ENCODE data around the gene ARHGEF28.

GRCh38 chr5:73962801-73963425 lies 336.9 kb downstream of the ARHGEF28 start:
- TF ChIP-seq SP1 (IDR thresholded peaks at IDR 0.05) (no peak), SP1 (CRISPR knock-in tag; IDR thresholded peaks at IDR 0.05) (no peak), POLR2AphosphoS5 (IDR thresholded peaks at IDR 0.05; ENCODE audit: low read depth, low read length) (no peak), CTCF (CRISPR knock-in tag; IDR thresholded peaks at IDR 0.05) (no peak), ZNF274 (CRISPR knock-in tag; IDR thresholded peaks at IDR 0.05) (no peak), ZNF232 (CRISPR knock-in tag; IDR thresholded peaks at IDR 0.05; ENCODE audit: borderline replicate concordance) (no peak), NFE2 (CRISPR knock-in tag; IDR thresholded peaks at IDR 0.05) (no peak), CEBPB (IDR thresholded peaks at IDR 0.05; ENCODE audit: borderline replicate concordance, low read depth, low read length) (no peak), FOXA1 (IDR thresholded peaks at IDR 0.05) (no peak), FOXA1 (CRISPR knock-in tag; IDR thresholded peaks at IDR 0.05) (no peak), NONO (IDR thresholded peaks at IDR 0.05) (no peak), NONO (CRISPR knock-in tag; conservative IDR thresholded peaks at IDR 0.05) (no peak), UBTF (CRISPR knock-in tag; IDR thresholded peaks at IDR 0.05) (no peak)
